Effector memory CD4-positive, alpha-beta T cell (primary cell): Measurements from ENCODE around the gene PRAMEF11.
"Not testable (repeated sequence)": the region's sequence is repeated elsewhere in the genome, so short reads cannot be mapped to it uniquely, and the experiment has no call there.

Experiments
- DNase-seq, 3 donors: peaks; one replicate each; pipeline ENCODE4 v3.0.0-alpha.2; 2020
- H3K27ac ChIP-seq: 2 replicates; pipeline ENCODE4 v1.7.0; 2013; ENCODE audit warnings: mild to moderate bottlenecking, low read length, moderate library complexity; ENCODE audit not compliant: insufficient read depth, poor library complexity, severe bottlenecking
- H3K27me3 ChIP-seq: replicated peaks from 2 replicates; pipeline ENCODE4 v1.7.0; 2013; ENCODE audit warnings: mild to moderate bottlenecking, low read length; ENCODE audit not compliant: insufficient read depth, control insufficient read depth, poor library complexity, severe bottlenecking
- H3K36me3 ChIP-seq: 2 replicates; pipeline ENCODE4 v1.7.0; 2013; ENCODE audit warnings: mild to moderate bottlenecking, low read length, moderate library complexity; ENCODE audit not compliant: control insufficient read depth, insufficient read depth
- H3K4me1 ChIP-seq: 2 replicates; pipeline ENCODE4 v1.7.0; 2013; ENCODE audit warnings: low read length, mild to moderate bottlenecking; ENCODE audit not compliant: control insufficient read depth, insufficient read depth, poor library complexity, severe bottlenecking
- H3K4me3 ChIP-seq: 2 replicates; pipeline ENCODE4 v1.7.0; 2013; ENCODE audit warnings: low read length, low read depth, mild to moderate bottlenecking; ENCODE audit not compliant: insufficient read depth, poor library complexity, severe bottlenecking
- H3K9me3 ChIP-seq: 2 replicates; pipeline ENCODE4 v1.7.0; 2013; ENCODE audit warnings: mild to moderate bottlenecking, low read length, moderate library complexity; ENCODE audit not compliant: control insufficient read depth

PRAMEF11 gene

GRCh38 chr1:12809933-12810332 lies 21.3 kb downstream of the PRAMEF11 start:
- Histone ChIP-seq H3K4me1 (no peaks in the 10 kb centered on the region), H3K27me3 (no peaks in the 10 kb centered on the region), H3K9me3 (no peaks in the 10 kb centered on the region), H3K4me3 (no peak overlapping the region), H3K27ac (no peak overlapping the region), H3K36me3 (no peaks in the 10 kb centered on the region)
- no peak for DNase-seq

GRCh38 chr1:12799730-12800129 lies 31.5 kb downstream of the PRAMEF11 start:
- DNase-seq, result no peak
- Histone ChIP-seq H3K4me1 (no peaks in the 10 kb centered on the region), H3K36me3 (no peaks in the 10 kb centered on the region), H3K27me3 (no peaks in the 10 kb centered on the region), H3K27ac (no peak overlapping the region), H3K9me3 (no peaks in the 10 kb centered on the region), H3K4me3 (no peak overlapping the region)

GRCh38 chr1:12798911-12799310 lies 32.3 kb downstream of the PRAMEF11 start:
- no peak for DNase-seq
- H3K36me3 ChIP-seq, result no peaks in the 10 kb centered on the region
- no peak overlapping the region for H3K27ac ChIP-seq
- H3K27me3 ChIP-seq, result no peaks in the 10 kb centered on the region
- no peaks in the 10 kb centered on the region for H3K4me1 ChIP-seq
- no peaks in the 10 kb centered on the region for H3K9me3 ChIP-seq
- H3K4me3 ChIP-seq, result no peak overlapping the region

- not testable (repeated sequence) for H3K27me3 ChIP-seq, H3K4me3 ChIP-seq, H3K4me1 ChIP-seq, H3K9me3 ChIP-seq, H3K36me3 ChIP-seq, DNase-seq, H3K27ac ChIP-seq
These were observed 40.1 kb downstream of the PRAMEF11 start, which contains the start of gene PRAMEF1 for GRCh38 chr1:12791097-12791496. TSS of gene PRAMEF1 (plus strand) at chr1:12791397. CDS start at chr1:12793228, 1,831 bp downstream.

GRCh38 chr1:12784729-12785128 lies 46.5 kb downstream of the PRAMEF11 start:
- H3K27me3 ChIP-seq, H3K9me3 ChIP-seq, H3K36me3 ChIP-seq, H3K4me1 ChIP-seq, DNase-seq, H3K4me3 ChIP-seq, H3K27ac ChIP-seq: not testable (repeated sequence)

- not testable (repeated sequence) for DNase-seq, H3K4me3 ChIP-seq
These were observed 47.4 kb downstream of the PRAMEF11 start for GRCh38 chr1:12783783-12784182.

GRCh38 chr1:12781488-12781887 lies 49.7 kb downstream of the PRAMEF11 start:
- not testable (repeated sequence) for H3K36me3 ChIP-seq, H3K9me3 ChIP-seq, H3K4me1 ChIP-seq, H3K27ac ChIP-seq, H3K27me3 ChIP-seq, DNase-seq, H3K4me3 ChIP-seq

More at GRCh38 chr1:12783783-12784182, 47.4 kb downstream of the PRAMEF11 start:
- H3K27me3 ChIP-seq, H3K27ac ChIP-seq, H3K9me3 ChIP-seq, H3K4me1 ChIP-seq, H3K36me3 ChIP-seq: not testable (repeated sequence)

GRCh38 chr1:12778907-12779306 lies 52.3 kb downstream of the PRAMEF11 start:
- no peak for DNase-seq
- no peaks in the 10 kb centered on the region for H3K9me3 ChIP-seq
- no peak overlapping the region for H3K27ac ChIP-seq
- no peaks in the 10 kb centered on the region for H3K4me1 ChIP-seq
- no peak overlapping the region for H3K4me3 ChIP-seq
- no peaks in the 10 kb centered on the region for H3K36me3 ChIP-seq
- H3K27me3 ChIP-seq, result no peaks in the 10 kb centered on the region

GRCh38 chr1:12778061-12778460 lies 53.1 kb downstream of the PRAMEF11 start:
- Histone ChIP-seq H3K4me3 (no peak overlapping the region), H3K27ac (no peak overlapping the region), H3K9me3 (no peaks in the 10 kb centered on the region), H3K27me3 (no peaks in the 10 kb centered on the region), H3K36me3 (no peaks in the 10 kb centered on the region), H3K4me1 (no peaks in the 10 kb centered on the region)
- no peak for DNase-seq

- no peak overlapping the region for H3K27ac ChIP-seq
- H3K36me3 ChIP-seq, result no peaks in the 10 kb centered on the region
- no peaks in the 10 kb centered on the region for H3K9me3 ChIP-seq
- H3K4me1 ChIP-seq, result no peaks in the 10 kb centered on the region
- H3K27me3 ChIP-seq, result no peaks in the 10 kb centered on the region
- no peak for DNase-seq
- H3K4me3 ChIP-seq, result no peak overlapping the region
These were observed 54.2 kb downstream of the PRAMEF11 start for GRCh38 chr1:12776801-12777557.
